BE2C (cell line): ENCODE data around the gene CD209.

Source experiments
- DNase-seq: peaks from one replicate; pipeline ENCODE4 v3.0.0-alpha.2; 2020
- H3K27me3 ChIP-seq: fragments of 250-450 bp; sonication (Bioruptor Pico); 2 replicates; pipeline ENCODE4 v1.5.1; 2020; ENCODE audit warnings: mild to moderate bottlenecking
- H3K36me3 ChIP-seq: fragments of 250-450 bp; sonication (Bioruptor Pico); 2 replicates; pipeline ENCODE4 v1.5.1; 2020; ENCODE audit warnings: mild to moderate bottlenecking
- H3K4me1 ChIP-seq: fragments of 250-450 bp; sonication (Bioruptor Pico); 2 replicates; pipeline ENCODE4 v1.5.1; 2020
- H3K4me3 ChIP-seq: 2 replicates; pipeline ENCODE4 v1.5.1; 2011; ENCODE audit warnings: low read depth, low read length
- H3K9me3 ChIP-seq: fragments of 250-450 bp; sonication (Bioruptor Pico); 2 replicates; pipeline ENCODE4 v1.5.1; 2020
- CTCF ChIP-seq: IDR thresholded peaks from 2 replicates; pipeline ENCODE4 v1.5.1; 2012; ENCODE audit warnings: mild to moderate bottlenecking, low read depth, low read length

The CD209 gene

GRCh38 chr19:7706955-7707456 lies 40.3 kb downstream of the CD209 start:
- Histone ChIP-seq H3K36me3 (no peaks in the 10 kb centered on the region), H3K9me3 (no peaks in the 10 kb centered on the region), H3K4me3 (no peak overlapping the region), H3K27me3 (peaks cover 10% of the 10 kb centered on the region), H3K4me1 (no peaks in the 10 kb centered on the region)
- TF ChIP-seq CTCF, result no peak
- DNase-seq, result no peak

- TF ChIP-seq CTCF, result no peak
- no peak for DNase-seq
- Histone ChIP-seq H3K4me3 (no peak overlapping the region), H3K27me3 (peaks cover 10% of the 10 kb centered on the region), H3K36me3 (no peaks in the 10 kb centered on the region), H3K9me3 (no peaks in the 10 kb centered on the region), H3K4me1 (no peaks in the 10 kb centered on the region)
Measured at GRCh38 chr19:7706188-7706954, 41.0 kb downstream of the CD209 start.

- H3K36me3 ChIP-seq, result no peaks in the 10 kb centered on the region
- H3K9me3 ChIP-seq, result no peaks in the 10 kb centered on the region
- peaks cover 10% of the 10 kb centered on the region for H3K27me3 ChIP-seq
- no peak overlapping the region for H3K4me3 ChIP-seq
- H3K4me1 ChIP-seq, result no peaks in the 10 kb centered on the region
- TF ChIP-seq CTCF, result no peak
- DNase-seq, result no peak
Measured at GRCh38 chr19:7705387-7706187, 41.7 kb downstream of the CD209 start.

GRCh38 chr19:7704280-7705060 lies 42.9 kb downstream of the CD209 start:
- no peak for DNase-seq
- Histone ChIP-seq H3K9me3 (no peaks in the 10 kb centered on the region), H3K4me1 (no peaks in the 10 kb centered on the region), H3K4me3 (no peak overlapping the region), H3K27me3 (peaks cover 6% of the 10 kb centered on the region), H3K36me3 (no peaks in the 10 kb centered on the region)
- no peak for TF ChIP-seq CTCF

GRCh38 chr19:7703332-7703731 lies 44.0 kb downstream of the CD209 start:
- Histone ChIP-seq H3K27me3 (peaks cover 12% of the 10 kb centered on the region), H3K36me3 (no peaks in the 10 kb centered on the region), H3K9me3 (no peaks in the 10 kb centered on the region), H3K4me3 (no peak overlapping the region), H3K4me1 (no peaks in the 10 kb centered on the region)
- DNase-seq, result no peak
- TF ChIP-seq CTCF, result no peak
